Nephron progenitor cell (in vitro differentiated cells): Measurements from ENCODE around the gene PDE6B.

ENCODE experiments used
- DNase-seq: peaks from one replicate; pipeline ENCODE4 v3.0.0; 2021
- H3K27ac Mint-ChIP-seq: 2 replicates; pipeline ENCODE4 v1.8.0; 2021; ENCODE audit warnings: mild to moderate bottlenecking, moderate library complexity, mixed read lengths
- H3K27me3 Mint-ChIP-seq: 2 replicates; pipeline ENCODE4 v1.8.0; 2021; ENCODE audit warnings: mild to moderate bottlenecking, low read depth, mixed read lengths; ENCODE audit not compliant: poor library complexity
- H3K36me3 Mint-ChIP-seq: 2 replicates; pipeline ENCODE4 v1.8.0; 2021; ENCODE audit warnings: low read depth, mixed read lengths
- H3K4me1 Mint-ChIP-seq: 2 replicates; pipeline ENCODE4 v1.8.0; 2021; ENCODE audit warnings: mixed read lengths
- H3K4me3 Mint-ChIP-seq: 2 replicates; pipeline ENCODE4 v1.8.0; 2021; ENCODE audit warnings: mild to moderate bottlenecking, moderate library complexity, mixed read lengths
- H3K9me3 Mint-ChIP-seq: 2 replicates; pipeline ENCODE4 v1.8.0; 2021; ENCODE audit warnings: mild to moderate bottlenecking, moderate library complexity, mixed read lengths
- CTCF ChIP-seq: fragments of 200-600 bp; sonication (generic); IDR thresholded peaks from 2 replicates; pipeline ENCODE4 v1.5.0; 2021; ENCODE audit warnings: antibody characterized with exemption

PDE6B gene

GRCh38 chr4:624705-625590 is at the start of gene PDE6B:
PDE6B (plus strand) TSS chr4:625573; CDS start chr4:625627, 54 bp downstream.
- no peaks in the 10 kb centered on the region for H3K9me3 Mint-ChIP-seq
- TF ChIP-seq CTCF, result no peak
- peak; percentile 73 for DNase-seq
- H3K4me3 Mint-ChIP-seq, result peak within 1 kb of the TSS; percentile 53
- no peaks in the 10 kb centered on the region for H3K36me3 Mint-ChIP-seq
- H3K27ac Mint-ChIP-seq, result peak within 1 kb of the TSS; percentile 69
- H3K4me1 Mint-ChIP-seq, result peaks cover 34% of the 10 kb centered on the region
- peaks cover 12% of the 10 kb centered on the region for H3K27me3 Mint-ChIP-seq

- TF ChIP-seq CTCF, result no peak
- Mint-ChIP-seq H3K4me1 (peaks cover 14% of the 10 kb centered on the region), H3K27me3 (peaks cover 89% of the 10 kb centered on the region), H3K36me3 (no peaks in the 10 kb centered on the region), H3K9me3 (peaks cover 13% of the 10 kb centered on the region), H3K27ac (no peak within 1 kb of the TSS), H3K4me3 (peak within 1 kb of the TSS; percentile 77)
- peak; percentile 27 for DNase-seq
Observed at GRCh38 chr4:576245-576821, 49.0 kb upstream of the PDE6B start, which contains the start of gene TMEM271. TMEM271 (minus strand) TSS chr4:576295; CDS start chr4:576062, 233 bp downstream.

GRCh38 chr4:576991-577498 is 48.3 kb upstream of the PDE6B start:
- Mint-ChIP-seq H3K9me3 (peaks cover 10% of the 10 kb centered on the region), H3K4me3 (peak overlapping the region; percentile 77), H3K27ac (no peak overlapping the region), H3K27me3 (peaks cover 89% of the 10 kb centered on the region), H3K36me3 (no peaks in the 10 kb centered on the region), H3K4me1 (peaks cover 14% of the 10 kb centered on the region)
- DNase-seq, result no peak
- TF ChIP-seq CTCF, result no peak

GRCh38 chr4:577499-578450 is 47.6 kb upstream of the PDE6B start:
- Mint-ChIP-seq H3K4me3 (peak overlapping the region; percentile 58), H3K4me1 (peaks cover 14% of the 10 kb centered on the region), H3K27ac (no peak overlapping the region), H3K36me3 (no peaks in the 10 kb centered on the region), H3K27me3 (peaks cover 88% of the 10 kb centered on the region), H3K9me3 (peaks cover 7% of the 10 kb centered on the region)
- no peak for TF ChIP-seq CTCF
- peak; percentile 41 for DNase-seq
